HTERT RPE-1 (cell line): ENCODE measurements around the gene SLC13A3.

ENCODE experiments used
- in situ Hi-C: fragments of 300-500 bp; cut with MboI; formaldehyde crosslinking; loops from 4 replicates; pipeline ENCODE4 v1.14.3; 2020; ENCODE audit warnings: low sequenced_read_pairs

Gene SLC13A3, protein sequence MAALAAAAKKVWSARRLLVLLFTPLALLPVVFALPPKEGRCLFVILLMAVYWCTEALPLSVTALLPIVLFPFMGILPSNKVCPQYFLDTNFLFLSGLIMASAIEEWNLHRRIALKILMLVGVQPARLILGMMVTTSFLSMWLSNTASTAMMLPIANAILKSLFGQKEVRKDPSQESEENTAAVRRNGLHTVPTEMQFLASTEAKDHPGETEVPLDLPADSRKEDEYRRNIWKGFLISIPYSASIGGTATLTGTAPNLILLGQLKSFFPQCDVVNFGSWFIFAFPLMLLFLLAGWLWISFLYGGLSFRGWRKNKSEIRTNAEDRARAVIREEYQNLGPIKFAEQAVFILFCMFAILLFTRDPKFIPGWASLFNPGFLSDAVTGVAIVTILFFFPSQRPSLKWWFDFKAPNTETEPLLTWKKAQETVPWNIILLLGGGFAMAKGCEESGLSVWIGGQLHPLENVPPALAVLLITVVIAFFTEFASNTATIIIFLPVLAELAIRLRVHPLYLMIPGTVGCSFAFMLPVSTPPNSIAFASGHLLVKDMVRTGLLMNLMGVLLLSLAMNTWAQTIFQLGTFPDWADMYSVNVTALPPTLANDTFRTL

DNA sequence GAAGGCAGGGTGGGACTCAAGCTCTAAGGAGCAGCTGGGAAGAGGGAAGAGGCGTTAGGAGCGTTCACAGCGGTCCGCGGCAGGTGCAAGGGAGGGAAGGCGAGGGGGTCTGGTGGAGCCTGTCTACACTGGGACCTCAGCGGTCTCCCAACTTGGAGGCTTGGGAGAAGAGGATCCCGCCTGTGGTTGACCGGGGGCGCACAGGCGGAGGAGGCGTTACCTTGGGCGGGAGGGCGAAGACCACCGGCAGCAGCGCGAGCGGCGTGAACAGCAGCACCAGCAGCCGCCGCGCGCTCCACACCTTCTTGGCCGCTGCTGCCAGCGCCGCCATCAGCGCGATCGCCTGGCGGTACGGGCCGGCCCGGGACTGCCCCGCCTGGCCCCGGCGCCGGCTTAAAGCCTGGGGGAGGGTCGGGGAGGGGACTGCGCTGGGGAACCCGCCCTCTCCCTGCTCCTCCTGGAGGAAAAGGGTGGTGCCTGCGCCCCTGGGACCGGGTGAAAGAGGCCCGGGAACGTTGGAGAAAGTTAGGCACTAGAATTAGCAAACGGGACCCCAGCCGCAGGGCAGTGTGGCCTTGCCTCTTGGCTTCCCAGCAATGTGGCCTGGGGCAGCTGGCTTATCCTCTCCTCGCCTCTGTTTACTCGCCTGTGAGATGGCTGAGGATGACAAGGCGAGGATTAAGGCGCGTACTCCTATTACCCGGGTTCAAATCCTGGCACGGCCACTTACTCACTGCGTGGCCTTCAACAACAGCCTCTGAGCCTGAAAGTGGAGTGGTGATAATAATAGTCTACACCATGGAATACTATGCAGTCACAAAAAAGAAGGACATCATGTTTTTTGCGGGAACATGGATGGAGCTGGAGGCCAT is at the start of gene SLC13A3:
TSS of gene SLC13A3 (minus strand) at position 369 of the 872 bp plus-strand sequence. CDS start at position 331, 38 bp downstream.
- in situ Hi-C loops: no loop called here

DNA sequence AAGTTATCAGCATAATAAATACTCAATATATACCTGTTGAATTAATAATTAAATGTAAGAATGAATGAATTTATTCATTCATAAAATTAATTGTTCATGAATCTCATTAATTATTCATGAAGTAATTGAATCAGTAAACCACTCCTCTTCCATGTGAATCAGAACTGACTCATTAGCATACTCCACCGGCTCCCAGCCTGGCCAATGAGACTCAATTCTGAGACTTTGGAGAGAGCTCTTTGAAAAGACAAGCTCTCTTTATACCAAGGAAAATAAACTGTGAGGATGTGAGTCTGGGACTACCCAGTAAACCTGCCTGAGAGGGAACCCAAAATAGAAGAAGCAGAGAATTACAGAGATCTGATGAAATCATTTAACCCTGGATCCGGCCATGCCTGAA is 49.8 kb upstream of the SLC13A3 start:
- in situ Hi-C loops: no loop called here

DNA sequence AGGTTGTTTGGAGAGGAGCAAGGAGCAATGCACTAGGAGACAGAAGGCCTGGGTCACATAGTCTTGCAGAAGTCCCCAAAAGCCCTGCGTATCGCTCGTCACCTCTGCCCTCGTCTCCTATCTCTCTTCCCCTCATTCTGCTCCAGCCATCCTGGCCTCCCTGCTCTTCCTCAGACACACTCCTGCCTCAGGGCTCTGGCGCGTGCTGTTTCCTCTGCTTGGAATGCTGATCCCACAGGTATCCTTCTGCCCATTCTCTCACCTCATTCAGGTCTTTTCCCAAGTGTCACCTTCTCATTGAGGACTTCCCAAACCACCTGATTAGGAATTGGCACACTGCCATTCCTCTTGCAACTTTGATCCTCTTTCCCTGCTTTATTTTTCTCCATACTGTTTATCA is 49.2 kb upstream of the SLC13A3 start:
- in situ Hi-C loops: no loop called here

DNA sequence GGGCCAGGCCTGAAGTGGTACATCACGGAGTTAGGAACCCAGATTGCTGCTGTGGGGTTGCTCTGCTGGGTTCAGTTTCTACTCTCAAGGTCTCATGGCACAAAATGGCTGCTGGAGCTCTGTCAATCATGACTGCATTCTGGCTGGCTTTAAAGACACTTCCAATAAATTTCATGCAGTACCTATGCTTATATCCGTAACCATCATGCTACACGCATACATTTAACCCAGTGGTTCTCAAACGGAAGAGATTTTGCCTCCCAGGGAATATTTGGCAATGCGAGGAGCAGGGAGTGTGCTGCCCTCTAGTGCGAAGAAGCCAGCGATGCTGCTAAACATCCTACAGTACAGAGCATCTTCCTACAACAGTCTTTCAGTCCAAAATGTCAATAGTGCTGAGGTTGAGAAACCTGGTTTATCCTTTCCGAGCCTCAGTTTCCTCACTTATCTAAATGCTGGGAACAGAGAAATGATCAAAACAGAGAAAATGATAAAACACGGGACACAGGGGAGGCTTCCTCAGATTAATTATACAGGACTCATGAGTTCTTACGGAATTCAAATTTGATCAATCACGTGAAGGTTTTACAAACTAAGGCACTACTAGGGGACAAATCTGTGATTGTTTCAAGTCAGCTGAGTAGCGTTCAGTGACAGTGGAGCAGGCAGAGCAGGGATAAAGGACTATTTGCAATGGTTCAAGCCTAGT is 48.5 kb upstream of the SLC13A3 start:
- in situ Hi-C loops: no loop called here

DNA sequence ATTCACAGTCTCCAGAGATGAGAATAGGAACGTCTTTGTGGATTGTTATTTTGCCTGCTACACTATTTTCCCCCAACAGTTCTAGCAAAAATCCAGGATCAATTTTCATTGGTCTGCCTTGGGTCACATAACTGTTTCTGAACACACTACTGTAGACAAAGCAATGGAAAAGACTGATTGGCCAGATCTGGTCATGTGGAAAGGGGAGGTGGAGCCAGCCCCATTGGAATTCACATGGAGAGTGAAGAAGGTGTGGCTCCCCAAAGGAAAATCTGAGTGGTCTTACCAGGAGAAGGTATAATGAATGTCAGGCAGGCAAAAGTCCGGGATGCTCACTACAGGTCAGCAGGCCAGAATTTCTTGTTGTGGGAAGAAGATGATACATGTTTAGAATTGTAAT is 47.5 kb upstream of the SLC13A3 start:
- in situ Hi-C loops: no loop called here

DNA sequence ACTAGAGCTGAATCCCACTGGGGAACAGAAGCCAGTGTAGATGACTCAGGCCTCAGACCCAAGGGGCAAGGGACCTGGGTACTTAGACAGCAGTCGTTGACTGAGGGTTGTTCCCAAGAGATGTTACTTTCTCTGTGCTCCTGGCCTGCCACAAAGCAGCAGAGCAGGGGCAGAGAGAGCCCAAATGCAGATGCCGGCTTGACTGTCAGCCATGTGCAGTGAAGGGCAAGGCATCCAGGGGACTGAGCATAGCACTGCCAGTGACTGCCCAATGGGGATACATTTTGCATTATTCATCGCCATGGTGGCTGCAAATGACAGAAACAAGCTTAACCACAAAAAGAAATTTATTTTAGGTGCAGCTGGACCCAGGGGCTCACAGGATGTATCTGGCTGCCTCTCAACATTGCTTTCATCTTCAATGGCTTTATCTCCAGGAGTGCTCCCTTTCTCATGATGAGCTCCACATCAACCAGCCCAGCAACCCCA is 45.6 kb upstream of the SLC13A3 start:
- in situ Hi-C loops: no loop called here

DNA sequence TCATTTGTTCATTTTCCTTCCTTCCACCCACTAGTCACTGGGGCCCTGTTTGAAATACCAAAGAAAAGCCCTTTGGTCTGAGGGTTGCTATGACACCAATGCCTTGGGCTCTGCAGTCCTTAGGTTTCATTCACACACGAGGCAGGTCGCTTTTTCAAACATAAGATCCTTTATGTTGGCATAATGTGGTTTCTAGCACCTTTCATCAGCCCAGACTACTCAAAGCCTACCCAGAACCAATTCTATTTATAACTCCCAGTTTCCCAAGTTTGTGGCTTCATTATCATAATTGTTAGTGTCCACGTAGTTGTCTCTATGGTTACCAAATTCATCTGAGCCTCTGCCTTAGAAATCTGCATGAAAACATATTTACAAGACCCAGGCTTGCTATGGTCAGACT is 44.6 kb upstream of the SLC13A3 start:
- in situ Hi-C loops: no loop called here

DNA sequence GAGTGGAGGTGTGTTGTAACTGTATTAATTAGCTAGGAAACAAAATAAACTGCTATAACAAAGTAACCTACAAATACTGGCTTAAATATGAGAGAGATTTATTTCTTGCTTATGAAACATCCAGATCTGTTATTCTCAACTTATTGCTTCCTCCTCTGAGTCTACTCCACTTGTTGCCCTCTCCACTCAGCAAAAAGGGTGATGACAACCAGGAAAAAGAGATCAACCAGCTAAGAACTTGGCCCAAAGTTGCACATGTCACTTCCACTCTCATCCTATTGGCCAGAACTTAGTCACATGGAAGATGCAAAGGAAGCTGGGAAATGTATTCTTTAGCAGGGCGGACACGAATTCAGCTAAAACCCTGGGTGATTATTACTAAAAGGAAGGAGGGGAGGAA is 43.2 kb upstream of the SLC13A3 start:
- in situ Hi-C loops: no loop called here

DNA sequence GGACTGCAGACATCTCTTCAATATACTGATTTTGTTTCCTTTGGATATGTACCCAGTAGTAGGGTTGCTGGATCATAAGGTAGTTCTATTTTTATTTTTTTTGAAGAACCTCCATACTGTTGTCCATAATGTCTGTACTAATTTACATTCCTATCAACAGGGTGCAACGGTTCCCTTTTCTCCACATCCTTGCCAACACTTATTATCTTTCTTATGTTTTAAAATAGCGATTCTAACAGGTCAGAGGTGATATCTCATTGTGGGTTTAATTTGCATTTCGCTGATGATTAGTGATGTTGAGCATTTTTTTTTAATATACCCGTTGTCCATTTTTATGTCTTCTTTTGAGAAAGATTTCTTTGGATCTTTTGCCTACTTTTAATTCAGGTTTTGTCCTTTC is 39.9 kb upstream of the SLC13A3 start:
- in situ Hi-C loops: no loop called here

DNA sequence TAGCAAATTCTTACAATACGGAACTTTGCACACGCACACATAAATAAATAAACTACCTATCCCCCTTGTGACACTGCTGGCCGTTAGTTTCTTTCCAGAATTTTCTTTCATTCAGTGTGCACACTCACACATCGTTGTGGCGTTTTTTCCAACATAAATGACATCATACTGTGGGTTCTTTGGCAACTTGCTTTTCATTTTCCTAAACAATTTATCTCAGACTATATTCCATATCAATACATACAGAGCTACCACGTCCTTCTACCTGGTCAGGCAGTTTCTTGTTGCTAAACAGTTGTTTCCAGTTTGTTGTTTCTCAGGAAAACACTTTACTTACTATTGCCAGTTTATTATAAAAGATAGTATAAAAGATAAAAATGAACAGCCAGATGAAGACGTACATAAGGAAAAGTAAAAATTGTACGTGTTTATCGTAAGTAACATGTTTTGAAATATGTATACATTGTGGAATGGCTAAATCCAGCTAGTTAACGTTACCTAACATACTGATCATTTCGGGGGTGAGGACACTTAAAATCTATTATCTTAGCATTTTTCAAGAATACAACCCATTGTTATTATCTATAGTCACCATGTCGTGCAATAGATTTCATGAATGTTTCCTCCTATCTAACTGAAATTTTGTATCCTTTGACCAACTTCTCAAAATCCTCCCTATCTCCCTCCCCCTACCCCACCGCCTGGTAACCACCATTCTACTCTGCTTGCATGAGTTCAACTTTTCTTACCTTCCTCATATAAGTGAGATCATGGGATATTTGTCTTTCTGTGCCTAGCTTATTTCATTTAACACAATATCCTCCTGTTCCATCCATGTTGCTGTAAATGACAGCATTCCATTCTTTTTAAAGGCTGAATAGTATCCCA is 39.2 kb upstream of the SLC13A3 start:
- in situ Hi-C loops: no loop called here

DNA sequence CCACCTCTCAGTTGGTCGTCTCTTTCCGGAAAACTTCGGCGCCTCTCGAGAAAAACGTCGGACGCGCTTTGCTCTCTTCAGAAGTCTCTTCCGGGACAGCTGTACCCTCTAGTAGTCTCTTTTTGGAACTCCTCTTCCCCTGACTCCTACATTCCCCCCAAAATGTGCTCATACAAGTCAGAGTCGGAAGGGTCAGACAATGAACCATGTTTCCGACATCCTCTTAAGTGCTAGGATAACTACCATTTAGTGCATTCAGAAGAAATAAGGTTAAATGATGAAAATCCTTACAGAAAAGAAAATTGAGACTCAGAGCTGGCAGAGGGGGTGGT is 38.5 kb upstream of the SLC13A3 start:
- in situ Hi-C loops: no loop called here

DNA sequence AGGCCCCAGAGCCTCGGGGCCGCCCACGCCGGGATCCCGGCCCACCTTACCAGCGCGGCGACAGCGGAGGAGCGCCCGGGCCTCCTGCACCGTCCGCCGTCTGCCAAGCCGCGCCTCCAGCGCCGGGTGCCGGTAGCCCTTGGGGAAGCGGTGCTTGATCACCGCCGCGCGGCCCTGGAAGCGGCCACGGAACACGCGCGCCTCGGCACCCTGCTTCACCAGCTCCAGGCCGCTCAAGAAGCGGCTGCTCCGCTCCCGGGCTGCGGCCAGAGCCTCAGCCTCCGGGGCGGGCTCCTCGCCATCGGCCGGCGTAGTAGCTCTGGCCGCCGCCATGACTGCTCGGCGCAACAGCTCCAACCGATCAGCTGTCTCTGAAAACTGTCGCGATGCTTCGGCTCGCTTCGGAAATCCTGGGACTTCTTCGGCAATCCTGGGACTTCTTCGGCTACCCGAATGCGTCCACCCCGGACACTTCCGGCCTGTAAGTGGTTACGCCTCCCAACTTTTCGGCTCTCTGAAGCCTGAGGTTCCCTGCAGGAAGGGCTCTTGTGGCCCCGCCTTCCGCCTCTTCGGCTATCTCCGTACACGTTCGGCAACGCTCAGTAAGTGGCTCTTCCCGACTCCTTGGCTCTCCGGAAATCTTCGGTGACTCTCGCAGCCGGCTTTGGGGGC is 38.0 kb upstream of the SLC13A3 start, which contains the start of gene TP53RK:
TSS of gene TP53RK (minus strand) at position 363 of the 672 bp plus-strand sequence. CDS start at position 333, 30 bp downstream.
- in situ Hi-C loops: no loop called here

DNA sequence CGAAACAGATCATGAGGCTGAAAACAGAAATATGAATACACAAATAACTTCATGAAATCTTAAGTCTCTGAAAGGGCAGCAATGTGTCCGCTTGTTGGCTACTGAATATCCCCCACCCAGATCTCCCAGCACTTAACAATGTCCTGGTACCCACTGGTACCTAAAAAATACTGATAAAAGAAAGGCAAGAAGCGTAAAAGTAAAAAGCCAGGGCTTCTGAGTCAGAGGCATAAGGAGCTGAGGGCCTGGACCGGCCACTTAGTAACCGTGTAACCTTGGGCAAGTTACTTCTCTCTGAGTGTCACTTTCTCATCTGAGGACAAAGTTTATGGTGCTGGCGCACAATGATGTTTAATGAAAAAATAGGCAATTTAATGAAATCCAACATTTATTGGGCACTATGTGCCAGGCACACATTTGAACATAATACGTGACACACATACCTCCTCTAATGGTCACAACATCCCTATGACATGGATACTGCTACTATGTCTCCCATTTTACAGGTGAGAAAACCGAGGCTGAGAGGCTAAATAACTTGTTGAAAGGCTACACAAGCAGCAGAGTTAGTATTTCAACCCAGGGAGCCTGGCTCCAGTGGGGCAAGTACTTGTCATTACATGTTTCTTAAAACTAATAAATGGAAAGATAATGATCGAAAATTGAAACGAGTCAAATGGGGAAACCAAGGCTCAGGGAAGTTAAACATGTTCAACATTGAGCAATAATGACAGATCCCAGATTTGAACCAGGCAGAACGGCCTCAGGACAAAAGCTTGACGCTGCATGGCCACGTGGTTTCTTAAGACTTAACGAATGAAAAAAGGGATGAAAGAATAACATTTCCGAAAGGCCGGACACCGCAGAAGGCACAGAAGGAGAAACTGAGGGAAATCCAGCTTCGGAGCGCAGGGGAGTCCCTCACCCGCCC is 37.2 kb upstream of the SLC13A3 start:
- in situ Hi-C loops: no loop called here

DNA sequence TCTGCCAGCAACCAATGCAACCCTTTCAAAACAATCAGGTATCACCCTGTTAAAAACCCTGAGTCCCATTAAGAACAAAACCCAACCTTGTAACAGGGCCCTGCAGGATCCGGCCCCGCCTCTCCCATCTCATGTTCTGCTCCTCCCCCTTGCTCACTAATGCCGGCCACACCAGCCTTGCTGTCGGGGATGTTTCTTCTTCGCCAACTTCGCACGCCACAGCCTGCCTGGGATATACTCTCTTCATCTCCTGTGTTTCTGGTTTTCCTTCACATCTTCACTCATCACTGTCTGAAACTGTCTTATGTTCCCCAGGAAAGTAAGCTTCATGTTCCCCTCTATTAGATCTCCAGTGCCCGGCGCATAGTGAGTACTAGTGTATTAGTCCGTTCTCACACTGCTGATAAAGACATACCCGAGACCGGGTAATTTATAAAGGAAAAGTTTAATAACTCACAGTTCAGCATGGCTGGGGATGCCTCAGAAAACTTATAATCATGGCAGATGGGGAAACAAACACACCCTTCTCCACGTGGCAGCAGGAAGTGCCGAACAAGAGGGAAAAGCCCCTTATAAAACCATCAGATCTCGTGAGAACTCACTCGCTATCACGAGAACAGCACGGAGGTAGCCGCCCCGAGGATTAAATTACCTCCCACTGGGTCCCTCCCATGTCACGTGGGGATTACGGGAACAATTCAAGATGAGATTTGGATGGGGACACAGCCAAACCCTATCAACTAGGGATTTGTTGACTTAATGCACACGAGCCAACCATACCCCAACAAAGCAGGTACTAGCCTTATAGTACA is 32.9 kb upstream of the SLC13A3 start:
- in situ Hi-C loops: no loop called here

DNA sequence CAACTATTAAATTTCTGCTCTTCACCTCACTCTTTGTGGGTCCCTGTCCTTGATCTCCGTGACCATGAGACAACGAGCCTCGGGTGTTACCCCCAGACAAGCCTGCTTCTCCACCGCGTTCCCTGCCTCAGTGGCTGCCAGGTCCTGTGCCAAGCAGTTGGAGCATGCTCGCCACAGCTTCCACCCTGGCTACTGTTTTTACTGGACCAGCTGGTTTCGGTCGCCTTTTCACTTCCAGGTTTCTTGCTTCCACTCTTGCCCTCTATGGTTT is 32.3 kb upstream of the SLC13A3 start:
- in situ Hi-C loops: no loop called here

DNA sequence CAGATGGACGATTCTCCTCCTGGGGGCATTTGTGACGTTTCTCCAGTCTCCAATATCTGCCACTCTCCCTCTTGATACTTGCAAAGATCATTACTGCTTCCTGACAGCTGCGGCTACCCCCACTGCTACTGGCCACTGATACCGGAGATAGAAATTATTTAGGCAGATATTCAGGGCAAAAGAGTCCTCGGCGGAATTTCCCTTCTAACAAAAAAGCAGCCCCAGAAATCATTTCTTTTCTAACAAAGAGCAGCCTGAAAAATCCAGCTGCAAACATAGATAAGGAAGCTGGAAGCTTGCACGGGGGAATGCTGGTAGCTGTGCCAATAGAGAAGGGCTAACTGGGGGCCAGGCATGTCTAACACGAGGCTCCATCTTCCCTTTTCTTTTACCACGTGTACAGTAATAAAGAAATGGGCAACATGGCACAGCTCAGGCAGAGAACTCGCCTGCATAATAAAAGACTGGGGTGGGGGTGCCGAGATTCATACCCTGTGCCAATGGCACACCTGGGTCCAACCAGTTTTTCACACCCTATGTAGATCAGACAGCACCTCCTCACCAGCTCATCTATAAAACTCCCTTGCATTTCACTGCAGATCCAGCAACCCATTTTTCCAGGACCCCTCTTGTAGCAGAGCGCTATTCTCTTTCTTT is 31.9 kb upstream of the SLC13A3 start:
- in situ Hi-C loops: no loop called here
